Kidney tubule cell (primary cell): ENCODE data around the gene FIZ1.
A peak's percentile ranks its signal among the peaks of the same experiment; 100 is the strongest.

Source experiments
- DNase-seq: peaks from one replicate; pipeline ENCODE4 v3.0.0-alpha.2; 2018; ENCODE audit warnings: low spot score

FIZ1 gene, protein sequence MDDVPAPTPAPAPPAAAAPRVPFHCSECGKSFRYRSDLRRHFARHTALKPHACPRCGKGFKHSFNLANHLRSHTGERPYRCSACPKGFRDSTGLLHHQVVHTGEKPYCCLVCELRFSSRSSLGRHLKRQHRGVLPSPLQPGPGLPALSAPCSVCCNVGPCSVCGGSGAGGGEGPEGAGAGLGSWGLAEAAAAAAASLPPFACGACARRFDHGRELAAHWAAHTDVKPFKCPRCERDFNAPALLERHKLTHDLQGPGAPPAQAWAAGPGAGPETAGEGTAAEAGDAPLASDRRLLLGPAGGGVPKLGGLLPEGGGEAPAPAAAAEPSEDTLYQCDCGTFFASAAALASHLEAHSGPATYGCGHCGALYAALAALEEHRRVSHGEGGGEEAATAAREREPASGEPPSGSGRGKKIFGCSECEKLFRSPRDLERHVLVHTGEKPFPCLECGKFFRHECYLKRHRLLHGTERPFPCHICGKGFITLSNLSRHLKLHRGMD

DNA sequence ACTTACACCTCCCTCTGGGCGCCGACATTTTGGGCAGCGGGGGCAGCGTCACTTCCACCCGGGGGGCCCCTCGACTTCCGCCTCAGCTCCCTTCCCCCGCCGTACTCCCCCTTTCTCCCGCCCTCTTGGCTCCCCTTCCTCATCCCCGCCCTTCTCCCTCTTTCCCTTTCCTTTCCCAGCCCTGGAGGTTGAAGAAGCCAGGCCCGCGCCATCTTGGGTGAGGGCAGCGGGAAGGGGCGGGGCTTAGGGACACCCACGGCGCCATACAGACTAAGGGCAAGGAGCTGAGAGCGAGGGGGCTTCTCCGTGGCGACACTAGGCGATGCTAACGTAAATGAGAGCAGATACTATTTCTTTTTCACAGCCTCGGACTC is at the start of gene FIZ1:
Gene FIZ1, minus strand, starts transcription at position 50 of the 374 bp plus-strand sequence. CDS start 1,652 bp downstream, outside the sequence.
- peak; percentile 99 for DNase-seq

DNA sequence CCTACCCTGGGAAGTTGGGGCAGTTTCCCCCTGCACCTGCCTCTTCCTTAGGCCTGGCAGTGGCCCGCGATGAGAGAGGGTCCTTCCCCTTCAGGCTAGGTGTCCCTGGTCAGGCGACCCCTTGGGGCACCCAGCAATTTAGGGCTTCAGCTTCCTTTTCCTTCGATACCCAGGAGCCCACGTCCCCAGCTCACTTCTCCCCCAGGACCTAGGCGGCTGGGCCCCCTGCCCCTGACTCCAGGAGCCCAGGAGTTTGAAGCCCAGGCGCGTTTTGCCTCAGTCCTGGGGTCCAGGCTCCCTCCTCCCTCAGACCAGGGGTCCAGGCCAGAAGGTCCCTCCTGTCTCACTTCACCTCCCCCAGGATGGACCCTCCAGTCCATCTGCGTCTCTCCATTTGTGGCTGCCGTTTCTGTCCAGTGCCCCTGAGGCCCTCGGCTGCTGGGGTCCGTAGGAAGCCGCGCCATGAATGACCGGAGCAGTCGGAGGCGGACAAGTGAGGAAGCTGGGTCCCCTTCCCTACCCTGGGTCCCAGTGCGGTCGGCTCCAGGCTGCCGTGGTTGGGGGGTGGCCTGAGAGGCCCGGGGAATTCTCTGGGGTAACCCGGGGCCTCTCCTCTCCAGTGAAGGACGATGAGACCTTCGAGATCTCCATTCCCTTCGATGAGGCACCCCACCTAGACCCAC is 49.4 kb upstream of the FIZ1 start:
- no peak for DNase-seq

DNA sequence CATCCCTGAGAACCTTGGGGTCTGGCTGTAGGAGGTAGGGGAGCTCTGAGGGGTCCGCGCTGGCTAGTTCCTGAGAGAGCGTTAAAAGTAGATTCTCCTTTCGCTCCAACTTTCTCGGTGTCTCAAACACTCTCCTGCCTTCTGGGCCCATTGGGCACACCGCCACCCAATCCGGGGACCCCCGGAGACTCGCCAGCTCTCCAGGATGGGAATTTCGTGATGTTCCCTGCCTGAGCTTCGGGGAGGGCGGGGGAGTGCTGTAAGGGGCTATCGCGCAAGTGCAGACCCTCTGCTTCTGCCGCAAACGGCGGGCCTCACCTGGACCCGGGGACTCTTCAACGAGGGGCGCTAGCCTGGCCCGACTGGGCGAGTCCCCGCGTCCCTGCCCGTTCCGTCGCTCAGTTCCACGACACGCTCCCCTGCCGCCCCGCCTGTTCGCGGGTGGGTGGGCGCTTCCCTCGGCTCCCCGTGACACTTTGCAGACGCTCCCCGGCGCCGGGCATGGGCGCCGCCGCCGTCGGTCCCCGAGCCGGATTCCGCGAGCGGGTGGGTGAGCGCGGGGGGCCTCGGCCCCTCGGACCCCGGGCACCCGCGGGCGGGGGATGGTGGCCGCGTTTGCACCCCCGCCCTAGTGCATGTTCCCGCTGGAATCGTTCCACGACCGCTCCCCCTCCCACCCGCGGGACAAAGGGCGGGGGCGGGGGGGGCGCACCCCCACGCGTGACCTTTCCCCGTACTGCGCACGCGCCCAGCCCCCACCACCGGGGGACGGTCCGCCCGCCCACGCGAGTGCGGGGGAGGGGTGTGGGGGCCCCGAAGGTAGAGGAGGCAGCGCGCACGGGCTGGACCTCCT is 48.6 kb upstream of the FIZ1 start, which contains the start of gene CCDC106:
Gene CCDC106, plus strand, starts transcription at position 481 of the 853 bp plus-strand sequence. CDS start 835 bp downstream, outside the sequence.
- DNase-seq = peak; percentile 60

DNA sequence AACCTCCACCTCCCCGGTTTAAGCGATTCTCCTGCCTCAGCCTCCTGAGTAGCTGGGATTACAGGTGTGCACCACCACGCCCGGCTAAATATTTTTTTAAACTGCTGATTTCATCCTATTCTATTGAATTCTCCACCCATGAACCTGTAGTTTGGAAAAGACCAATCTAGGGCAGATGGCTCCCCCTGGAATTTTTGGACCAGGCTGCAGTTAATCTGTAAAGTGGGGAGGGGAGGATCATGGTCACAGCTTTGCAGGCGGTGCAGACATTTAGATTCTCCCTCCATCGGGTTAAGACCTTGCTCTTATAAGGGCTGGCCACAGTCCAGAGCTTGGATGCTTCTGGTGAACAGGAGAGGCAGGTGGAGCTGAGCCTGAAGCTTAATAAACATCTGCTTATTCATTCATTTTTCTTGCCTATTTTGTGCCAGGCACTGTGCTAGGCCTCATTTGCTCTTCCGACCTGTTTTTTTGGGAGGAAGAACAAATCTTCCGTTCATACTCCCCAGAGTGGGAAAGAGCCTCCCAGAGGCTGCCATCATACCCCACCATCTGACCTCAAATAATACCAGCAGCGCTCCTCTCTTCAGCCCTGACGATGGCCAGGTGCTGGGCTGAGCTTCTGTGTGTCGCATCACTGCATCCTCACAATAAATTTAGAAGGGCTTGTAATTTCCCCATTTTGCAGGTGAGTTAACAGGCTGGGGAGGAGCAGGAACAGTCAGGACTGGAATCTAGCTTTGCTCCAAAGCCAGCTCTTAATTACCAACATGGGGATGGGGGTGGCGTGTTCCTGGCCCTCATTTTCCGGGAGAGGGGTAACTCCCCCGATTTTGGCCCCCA is 47.8 kb upstream of the FIZ1 start:
- DNase-seq = no peak

DNA sequence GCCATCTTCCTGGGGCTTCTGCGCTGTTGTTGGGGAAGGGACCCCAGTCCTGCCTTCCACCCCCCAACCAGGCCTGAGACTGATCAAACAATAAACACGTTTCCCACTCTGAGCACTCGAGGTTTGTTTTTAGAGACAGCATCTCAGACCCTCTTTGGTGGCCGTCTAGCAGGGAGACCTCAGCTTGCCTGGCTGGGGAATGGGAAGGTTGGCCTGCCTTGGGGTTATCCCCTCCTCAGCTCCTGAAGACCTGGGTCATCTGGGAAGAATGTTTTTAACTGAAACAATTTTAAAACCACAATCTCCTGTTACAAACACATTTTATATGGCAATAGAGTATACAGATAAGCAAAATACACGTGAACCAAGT is 46.2 kb upstream of the FIZ1 start:
- no peak for DNase-seq

DNA sequence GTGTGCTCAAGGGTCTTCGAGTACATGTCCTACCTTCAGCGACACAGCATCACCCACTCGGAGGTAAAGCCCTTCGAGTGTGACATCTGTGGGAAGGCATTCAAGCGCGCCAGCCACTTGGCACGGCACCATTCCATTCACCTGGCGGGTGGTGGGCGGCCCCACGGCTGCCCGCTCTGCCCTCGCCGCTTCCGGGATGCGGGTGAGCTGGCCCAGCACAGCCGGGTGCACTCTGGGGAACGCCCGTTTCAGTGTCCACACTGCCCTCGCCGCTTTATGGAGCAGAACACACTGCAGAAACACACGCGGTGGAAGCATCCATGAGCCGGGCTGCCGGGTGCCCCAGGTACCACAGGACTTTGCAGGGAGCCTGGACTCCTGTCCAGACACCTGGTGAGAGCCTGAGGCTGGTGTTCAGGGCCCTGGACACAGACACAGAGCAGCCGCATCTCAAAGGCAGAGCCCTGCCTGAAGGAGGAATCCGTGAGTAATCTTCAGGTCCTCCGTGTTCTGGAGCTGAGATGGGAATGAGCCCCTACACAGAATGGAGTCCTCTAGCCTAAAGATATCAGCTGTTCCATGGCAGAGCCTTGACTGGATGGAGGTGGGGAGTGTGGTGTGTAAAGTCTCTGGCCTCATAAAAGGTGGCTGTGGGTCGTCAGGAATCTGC is 45.7 kb upstream of the FIZ1 start:
- DNase-seq = peak; percentile 82

DNA sequence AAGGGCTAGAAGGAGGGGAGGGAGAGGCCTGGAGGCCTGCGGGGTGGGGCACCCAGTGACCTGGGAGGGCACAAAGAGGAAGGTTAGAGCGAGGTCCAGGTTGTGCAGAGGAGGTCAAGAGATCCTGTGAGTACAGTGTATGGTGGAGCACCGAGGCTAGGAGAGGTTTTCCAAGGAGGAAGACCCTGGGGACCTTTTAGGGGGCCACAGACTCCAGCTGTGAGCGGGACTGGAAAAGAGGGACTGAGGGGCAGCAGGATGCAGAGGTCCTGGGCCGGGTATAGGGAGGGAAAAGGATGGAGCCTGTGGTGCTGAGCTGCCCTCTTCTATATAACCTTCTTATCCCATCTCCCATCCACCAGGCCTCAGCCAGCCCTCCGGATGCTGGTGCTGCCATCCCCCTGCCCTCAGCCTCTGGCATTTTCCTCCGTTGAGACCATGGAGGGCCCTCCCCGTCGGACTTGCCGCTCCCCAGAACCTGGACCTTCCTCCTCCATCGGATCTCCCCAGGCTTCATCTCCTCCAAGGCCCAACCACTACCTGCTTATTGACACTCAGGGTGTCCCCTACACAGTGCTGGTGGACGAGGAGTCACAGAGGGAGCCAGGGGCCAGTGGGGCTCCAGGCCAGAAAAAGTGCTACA is 45.0 kb upstream of the FIZ1 start:
- DNase-seq = no peak

DNA sequence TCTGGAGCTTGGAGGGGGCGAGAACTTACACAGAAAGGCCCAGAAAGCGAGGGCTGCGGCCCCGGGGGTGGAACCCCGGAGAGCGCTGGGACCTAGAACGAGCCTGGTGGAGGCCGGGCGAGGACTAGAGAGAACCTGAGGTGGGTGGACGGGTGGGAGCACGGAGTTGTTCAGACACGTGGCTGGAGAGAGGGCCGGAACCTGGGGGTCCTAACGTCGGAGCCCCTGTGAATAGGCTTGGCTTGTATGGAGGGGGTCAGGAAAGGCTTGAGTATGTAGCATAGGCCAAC is 44.5 kb upstream of the FIZ1 start:
- DNase-seq = no peak

DNA sequence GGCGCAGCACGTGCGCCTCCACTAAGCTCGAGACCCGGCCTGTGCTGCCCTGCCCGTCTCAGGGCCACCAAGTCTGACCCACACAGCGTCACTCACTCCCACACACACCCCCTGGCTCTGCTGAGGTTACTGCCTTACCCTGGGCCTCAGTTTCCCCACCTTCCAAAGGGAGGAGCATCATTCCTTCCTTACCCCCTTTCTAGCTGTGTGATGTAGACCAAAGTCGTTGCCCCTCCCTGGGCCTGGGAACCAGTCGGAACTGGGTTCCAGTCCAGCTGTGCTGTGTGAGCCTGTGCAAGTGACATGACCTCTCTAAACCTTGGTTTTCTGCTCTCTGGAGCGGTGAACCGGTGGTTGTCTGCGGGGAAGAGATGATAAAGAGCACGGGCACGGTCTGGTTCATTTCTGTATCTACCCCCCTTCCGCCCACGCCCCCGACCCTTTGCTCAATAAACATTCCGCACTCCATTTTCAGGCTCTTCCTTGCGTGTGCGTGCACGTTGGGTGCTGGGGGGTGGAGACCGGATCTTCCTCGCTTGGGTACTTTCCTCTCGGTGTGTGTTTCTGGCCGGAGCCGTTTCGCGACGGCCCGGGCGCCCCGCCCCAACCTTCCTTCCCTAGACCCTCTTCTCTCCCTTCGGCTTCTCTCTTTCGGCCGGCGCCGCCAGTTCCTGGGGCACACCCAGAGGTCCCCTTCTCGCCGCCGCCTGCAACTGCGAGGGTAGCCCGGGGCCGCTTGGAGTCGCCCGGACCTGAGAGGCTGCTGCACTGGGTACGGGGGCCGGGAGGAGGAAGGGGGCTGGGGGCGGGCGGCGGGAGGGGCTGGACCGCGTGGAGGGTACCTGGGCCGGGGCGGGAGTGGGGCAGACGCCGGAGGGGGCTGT is 43.9 kb upstream of the FIZ1 start, which contains the start of gene ZNF581:
Gene ZNF581, plus strand, starts transcription at position 647 of the 884 bp plus-strand sequence. CDS start 923 bp downstream, outside the sequence.
- DNase-seq = peak; percentile 84

DNA sequence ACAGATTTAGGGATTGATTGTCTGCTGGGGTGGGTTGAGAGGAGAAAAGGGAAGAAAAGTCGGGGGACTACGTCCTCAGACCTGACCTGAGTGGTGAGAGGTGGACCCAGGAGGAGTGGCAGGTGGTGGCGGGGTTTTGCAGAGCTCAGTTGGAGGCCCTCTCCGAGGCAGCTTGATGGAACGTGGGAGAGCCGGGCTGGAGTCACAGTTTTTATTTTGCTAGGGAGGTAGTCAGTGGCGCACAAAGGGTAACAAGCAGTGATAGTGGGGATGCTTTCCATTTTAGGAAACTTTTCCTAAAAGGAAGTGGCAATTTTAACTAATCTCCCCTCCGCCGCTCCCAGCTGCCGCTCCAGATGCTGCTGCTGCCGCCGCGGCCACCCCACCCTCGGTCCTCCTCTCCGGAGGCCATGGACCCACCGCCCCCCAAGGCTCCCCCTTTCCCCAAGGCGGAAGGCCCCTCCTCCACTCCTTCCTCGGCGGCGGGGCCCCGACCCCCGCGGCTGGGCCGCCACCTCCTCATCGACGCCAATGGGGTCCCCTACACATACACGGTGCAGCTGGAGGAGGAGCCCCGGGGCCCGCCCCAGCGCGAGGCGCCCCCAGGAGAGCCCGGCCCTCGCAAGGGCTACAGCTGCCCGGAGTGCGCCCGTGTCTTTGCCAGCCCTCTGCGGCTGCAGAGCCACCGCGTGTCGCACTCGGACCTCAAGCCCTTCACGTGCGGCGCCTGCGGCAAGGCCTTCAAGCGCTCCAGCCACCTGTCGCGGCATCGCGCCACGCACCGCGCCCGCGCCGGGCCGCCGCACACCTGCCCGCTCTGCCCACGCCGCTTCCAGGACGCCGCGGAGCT is 43.1 kb upstream of the FIZ1 start:
- DNase-seq = peak; percentile 36

DNA sequence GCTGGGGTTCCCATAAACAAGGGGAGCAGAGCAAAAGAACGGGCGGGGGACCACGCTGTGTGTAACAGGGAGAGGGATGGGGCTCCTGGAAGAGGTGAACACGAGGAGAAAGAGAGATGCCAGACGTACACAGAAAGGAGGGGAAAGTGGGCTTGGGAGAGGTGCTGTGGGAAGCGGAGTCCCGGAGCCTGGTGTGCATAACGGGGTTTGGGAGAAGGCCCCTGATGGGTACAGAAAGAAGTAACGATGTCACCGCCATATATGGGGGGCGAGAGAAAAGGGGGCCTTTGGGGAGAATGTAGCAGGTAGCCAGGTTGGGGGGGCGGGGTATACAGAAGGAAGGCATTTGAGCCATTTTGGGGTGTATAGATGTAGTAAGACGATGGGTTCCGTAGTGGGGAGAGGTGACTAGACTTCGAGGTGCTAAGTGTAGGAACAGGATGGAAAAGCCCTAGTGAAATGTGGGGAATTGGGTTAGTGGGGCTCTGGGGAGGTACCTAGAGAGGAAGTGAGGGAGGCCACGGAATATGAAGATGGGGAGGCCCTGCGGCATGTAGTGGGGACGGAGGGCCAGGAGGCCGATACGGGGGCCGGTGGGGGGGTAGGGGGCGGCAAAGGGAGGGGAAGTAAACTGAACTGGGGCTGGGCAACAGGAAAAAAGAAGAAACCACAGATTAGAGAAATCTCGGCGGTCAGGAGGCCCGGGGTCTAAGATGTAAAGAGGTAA is 42.3 kb upstream of the FIZ1 start:
- DNase-seq = peak; percentile 31

DNA sequence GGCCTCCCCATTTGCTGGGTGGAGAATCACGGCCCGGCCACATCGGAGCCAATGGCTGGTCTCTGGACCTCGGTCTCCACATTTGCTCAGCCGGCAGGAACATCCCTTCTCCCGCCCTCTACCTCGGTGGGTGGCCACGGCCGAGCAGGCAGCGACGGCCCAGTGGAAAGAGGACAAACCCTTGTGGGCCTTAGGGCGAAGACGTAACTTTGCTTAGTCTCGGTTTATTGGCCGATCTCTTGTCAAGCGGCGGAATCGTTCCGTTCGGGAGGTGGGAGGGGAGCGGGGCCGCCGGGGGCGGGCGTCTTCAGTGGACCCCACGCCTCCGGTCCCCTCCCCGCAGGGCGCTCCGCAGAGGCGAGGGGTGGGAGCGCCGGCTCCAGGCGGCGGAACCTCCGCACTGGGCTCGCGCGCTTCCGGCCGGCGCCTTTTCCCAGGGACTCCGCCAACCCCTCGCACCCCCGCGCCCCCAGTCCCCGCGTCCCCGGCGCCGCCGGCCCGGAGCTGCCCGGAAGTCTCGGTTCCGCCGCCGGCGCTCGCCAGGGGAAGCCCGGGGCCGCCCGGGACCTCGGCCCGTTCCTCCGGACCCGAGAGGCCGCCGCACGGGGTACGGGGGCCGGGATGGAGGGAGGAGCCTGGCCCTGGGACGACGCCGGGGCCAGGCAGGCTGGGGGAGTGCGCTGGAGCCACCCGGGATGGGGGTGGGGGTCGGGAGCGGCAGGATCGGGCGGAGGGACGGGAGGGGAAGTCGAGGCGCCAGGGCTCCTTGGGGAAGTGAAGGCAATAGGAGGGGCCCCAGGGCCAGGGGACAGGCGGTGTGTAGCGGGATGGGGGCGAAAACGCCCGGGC is 41.5 kb upstream of the FIZ1 start, which contains the start of gene ZNF580:
Gene ZNF580, plus strand, starts transcription at position 426 of the 849 bp plus-strand sequence. CDS start 1,507 bp downstream, outside the sequence.
- DNase-seq = peak; percentile 80

DNA sequence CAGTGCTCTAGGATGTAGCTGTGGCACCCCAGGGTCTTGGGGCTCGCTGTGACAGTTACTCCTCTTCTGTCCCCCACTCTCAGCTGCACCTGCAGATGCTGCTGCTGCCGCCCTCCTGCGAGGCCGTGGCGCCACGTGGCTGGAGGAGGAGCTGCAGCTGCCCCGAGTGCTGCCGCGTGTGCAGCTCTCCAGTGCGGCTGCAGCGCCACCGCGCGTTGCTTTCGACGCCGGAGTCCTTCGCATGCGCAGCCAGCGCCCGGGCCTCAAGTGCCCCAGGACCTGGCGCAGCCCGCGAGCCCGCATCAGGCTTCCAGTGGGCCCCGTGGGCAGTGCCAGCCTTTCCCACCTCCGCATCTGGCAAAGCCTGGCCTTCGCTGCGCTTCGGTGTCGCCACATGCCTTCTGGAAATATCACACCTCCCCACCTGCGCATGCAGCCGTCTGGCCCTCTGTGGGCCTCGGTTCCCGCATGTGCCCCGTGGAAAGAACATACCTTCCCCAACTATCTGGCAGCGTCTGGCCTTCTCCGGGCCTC is 40.8 kb upstream of the FIZ1 start:
- DNase-seq = peak; percentile 80

DNA sequence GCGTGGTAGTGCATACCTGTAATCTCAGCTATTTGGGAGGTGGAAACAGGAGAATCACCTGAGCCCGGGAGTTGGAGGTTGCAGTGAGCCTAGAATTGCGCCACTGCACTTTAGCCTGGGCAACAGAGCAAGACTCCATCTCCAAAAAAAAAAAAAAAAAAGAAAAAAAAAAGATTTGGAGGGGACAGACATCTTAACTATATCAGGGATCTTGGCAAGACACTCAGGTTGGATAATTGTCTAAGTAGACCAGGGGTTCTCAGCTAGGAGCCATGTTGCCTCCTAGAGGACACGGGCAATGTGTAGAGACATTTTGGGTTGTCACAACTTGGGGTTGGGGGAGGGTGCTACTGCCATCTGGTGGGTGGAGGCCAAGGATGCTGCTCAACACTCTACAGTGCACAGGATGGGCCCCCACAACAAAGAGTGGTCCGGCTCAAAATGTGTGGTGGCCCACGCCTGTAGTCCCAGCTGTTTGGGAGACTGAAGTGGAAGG is 39.6 kb upstream of the FIZ1 start:
- DNase-seq = peak; percentile 33

DNA sequence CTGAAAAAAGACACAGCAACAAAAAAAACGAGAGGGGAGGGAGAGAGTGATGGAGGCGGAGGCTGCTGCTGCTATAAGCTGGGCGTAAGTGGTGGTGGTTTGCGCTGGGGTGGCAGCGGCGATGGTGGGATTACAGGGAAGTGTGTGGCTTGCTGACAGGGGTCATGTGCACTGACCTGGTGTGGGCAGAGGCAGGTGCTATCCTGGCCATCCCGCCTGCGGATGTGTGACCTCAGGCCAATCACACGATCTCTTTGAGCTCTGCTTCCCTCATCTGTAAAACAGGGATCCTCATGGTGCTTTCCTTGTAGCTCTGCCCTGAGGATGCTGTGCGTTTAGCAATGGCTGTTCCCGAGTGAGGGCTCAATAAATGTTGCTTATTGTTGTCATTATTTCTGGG is 38.2 kb upstream of the FIZ1 start:
- no peak for DNase-seq

DNA sequence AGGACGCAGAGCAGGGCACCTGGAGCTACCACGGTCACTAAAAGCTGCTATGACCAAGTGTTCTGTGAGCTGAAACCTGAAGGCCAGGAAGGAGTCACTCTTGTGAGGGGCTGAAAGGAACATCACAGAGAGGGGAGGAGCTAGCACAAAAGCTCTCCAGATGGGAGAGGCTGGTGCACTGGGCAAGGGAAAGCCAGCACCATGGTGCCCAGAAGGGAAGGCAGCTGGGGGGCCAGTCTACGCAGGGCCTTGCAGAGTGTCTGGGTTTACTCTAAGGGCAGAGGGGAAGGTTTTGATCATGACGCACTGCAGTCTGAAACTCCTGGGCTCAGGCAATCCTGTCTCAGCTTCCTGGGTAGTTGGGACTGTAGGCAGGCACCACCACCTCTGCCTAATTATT is 37.4 kb upstream of the FIZ1 start:
- DNase-seq = no peak
